Peyer's patch (tissue), 4 donors: ENCODE results near the gene TM2D3.

Experiments used
- POLR2A ChIP-seq, 2 donors: fragments of 450-650 bp; IDR thresholded peaks; one replicate each; pipeline ENCODE4 v1.5.1; 2017; ENCODE audit warnings: antibody characterized with exemption in 2 of 2, mild to moderate bottlenecking in 2 of 2, moderate library complexity in 2 of 2
- TF ChIP-seq, protein P1 (sequence below), 6 experiments: fragments of 450-650 bp in 4 of 6; fragments of 200-600 bp in 2 of 6; sonication (generic) in 1 of 6; IDR thresholded peaks; one replicate each; pipeline ENCODE4 v1.5.1; 2017 to 2019; ENCODE audit warnings: antibody characterized with exemption in 6 of 6, mild to moderate bottlenecking in 3 of 6, moderate library complexity in 1 of 6

DNA sequence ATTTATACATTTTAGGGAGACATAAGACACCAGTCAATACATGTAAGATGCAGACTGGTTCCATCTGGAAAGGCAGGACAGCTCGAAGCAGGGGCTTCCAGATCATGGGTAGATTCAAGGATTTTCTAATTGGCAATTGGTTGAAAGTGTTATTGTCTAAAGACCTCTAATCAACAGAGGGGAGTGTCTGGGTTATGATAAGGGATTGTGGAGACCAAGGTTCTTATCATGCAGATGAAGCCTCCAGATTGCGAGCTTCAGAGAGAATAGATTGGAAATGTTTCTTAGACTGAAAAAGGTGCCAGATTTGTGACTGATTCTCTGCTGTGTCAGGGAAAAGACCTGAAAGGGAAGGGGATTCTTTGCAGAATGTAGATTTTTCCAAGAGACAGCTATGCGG is 15.1 kb downstream of the TM2D3 start:
- no peak for TF ChIP-seq POLR2A (IDR thresholded peaks at IDR 0.05)
- TF ChIP-seq, protein P1, sequence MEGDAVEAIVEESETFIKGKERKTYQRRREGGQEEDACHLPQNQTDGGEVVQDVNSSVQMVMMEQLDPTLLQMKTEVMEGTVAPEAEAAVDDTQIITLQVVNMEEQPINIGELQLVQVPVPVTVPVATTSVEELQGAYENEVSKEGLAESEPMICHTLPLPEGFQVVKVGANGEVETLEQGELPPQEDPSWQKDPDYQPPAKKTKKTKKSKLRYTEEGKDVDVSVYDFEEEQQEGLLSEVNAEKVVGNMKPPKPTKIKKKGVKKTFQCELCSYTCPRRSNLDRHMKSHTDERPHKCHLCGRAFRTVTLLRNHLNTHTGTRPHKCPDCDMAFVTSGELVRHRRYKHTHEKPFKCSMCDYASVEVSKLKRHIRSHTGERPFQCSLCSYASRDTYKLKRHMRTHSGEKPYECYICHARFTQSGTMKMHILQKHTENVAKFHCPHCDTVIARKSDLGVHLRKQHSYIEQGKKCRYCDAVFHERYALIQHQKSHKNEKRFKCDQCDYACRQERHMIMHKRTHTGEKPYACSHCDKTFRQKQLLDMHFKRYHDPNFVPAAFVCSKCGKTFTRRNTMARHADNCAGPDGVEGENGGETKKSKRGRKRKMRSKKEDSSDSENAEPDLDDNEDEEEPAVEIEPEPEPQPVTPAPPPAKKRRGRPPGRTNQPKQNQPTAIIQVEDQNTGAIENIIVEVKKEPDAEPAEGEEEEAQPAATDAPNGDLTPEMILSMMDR (IDR thresholded peaks at IDR 0.05) = no peak
